ENCODE results near the gene SIN3A. TPM values are rescaled to one million over a fixed set of nuclear protein-coding genes. Genes with fewer than 3 reads are reported as not detected.

The SIN3A gene
- total RNA-seq, 2 donors from 2014 or later, result 51.4 to 54.3 TPM

GRCh38 chr15:75361361-75361988 lies 90.0 kb downstream of the SIN3A start:
- no peak for TF ChIP-seq CTCF (IDR thresholded peaks at IDR 0.05)
- H3K9me3 ChIP-seq, result no peaks in the 10 kb centered on the region
- DNase-seq, result no peak
- H3K27me3 ChIP-seq, result no peaks in the 10 kb centered on the region
- no peaks in the 10 kb centered on the region for H3K36me3 ChIP-seq
- no peak overlapping the region for H3K27ac ChIP-seq
- no peaks in the 10 kb centered on the region for H3K4me1 ChIP-seq
- H3K4me3 ChIP-seq, result no peak overlapping the region
- no peak overlapping the region for H3K9ac ChIP-seq (ENCODE audit: low read depth in 2 of 2, low read length in 2 of 2)
- intact Hi-C loops (cut with DNase I), result loop anchor here (10.0 kb wide), 1 partner anchor 283 kb away; the partner anchor contains the start of genes IMP3 and SNX33

GRCh38 chr15:75360856-75361255 lies 90.6 kb downstream of the SIN3A start:
- Histone ChIP-seq H3K27me3 (no peaks in the 10 kb centered on the region), H3K4me1 (no peaks in the 10 kb centered on the region), H3K9me3 (no peaks in the 10 kb centered on the region), H3K9ac (ENCODE audit: low read depth in 2 of 2, low read length in 2 of 2) (no peak overlapping the region), H3K4me3 (no peak overlapping the region), H3K36me3 (no peaks in the 10 kb centered on the region), H3K27ac (no peak overlapping the region)
- no peak for TF ChIP-seq CTCF (IDR thresholded peaks at IDR 0.05)
- no peak for DNase-seq
- intact Hi-C loops (cut with DNase I), result loop anchor here (10.0 kb wide), 1 partner anchor 284 kb away; the partner anchor contains the start of genes IMP3 and SNX33

DNA sequence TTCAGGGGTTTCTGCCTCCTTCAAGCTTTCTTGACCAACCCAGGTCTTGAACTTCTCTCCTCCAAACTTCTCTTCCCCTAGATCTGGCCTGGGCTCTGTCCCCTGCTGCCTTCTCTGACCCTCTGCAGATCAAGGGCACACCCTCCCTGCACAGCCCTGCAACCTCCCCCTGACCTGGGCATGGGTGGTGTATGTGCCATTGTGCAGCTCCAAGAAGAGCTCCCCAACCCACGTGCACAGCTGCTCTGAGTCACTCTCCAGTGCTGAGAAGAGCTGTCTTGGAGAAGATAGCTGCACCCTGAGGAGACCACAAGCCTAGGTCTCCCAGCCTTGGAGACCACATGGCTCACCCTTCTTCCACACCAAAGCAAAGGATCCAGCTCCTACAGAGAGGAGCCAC lies 91.1 kb downstream of the SIN3A start:
- no peak for DNase-seq
- intact Hi-C loops (cut with DNase I), result loop anchor here (10.0 kb wide), 1 partner anchor 284 kb away; the partner anchor contains the start of genes IMP3 and SNX33
- no peaks in the 10 kb centered on the region for H3K27me3 ChIP-seq

DNA sequence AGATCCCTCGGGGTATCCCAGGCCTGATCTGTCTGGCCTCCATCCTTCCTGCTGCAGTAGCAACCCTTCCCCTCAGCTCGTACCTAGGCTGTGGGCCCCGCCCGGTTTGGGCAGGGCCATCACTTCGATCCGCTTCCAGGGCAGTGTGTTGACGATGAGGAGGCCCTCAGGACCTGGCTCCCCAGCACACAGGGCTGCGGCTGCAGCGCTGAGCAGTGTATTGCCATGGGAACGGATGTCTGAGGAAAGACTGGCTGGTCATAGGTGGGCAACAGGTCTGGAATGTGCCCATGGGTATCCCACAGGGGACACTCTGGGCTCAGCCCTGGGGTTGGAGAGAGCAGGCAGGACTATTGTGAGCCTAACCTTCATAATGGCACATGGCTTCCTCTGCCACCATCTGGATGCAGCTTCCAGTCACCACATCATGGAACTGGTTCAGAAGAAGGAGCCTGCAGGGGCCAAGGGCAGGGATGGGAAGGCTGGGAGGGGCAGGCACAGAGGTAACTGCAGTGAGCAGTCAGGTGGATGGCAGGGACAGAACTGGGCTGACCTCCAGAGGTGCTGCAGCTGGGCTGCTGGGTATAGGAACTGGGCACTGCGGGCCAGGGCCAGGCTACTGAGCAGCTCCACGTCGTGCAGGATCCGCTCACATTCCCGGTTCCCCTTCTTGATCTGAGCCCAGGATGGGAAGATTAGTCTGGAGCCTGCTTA lies 91.8 kb downstream of the SIN3A start:
- TF ChIP-seq CTCF (IDR thresholded peaks at IDR 0.05), result no peak
- no peak for DNase-seq
- Histone ChIP-seq H3K9ac (ENCODE audit: low read depth in 2 of 2, low read length in 2 of 2) (no peak overlapping the region), H3K36me3 (no peaks in the 10 kb centered on the region), H3K27ac (no peak overlapping the region), H3K9me3 (no peaks in the 10 kb centered on the region), H3K27me3 (no peaks in the 10 kb centered on the region), H3K4me1 (no peaks in the 10 kb centered on the region), H3K4me3 (no peak overlapping the region)
- intact Hi-C loops (cut with DNase I), result loop anchor here (10.0 kb wide), 1 partner anchor 285 kb away; the partner anchor contains the start of genes IMP3 and SNX33

More for the DNA sequence above, 91.1 kb downstream of the SIN3A start:
- no peak for TF ChIP-seq CTCF (IDR thresholded peaks at IDR 0.05)
- H3K27ac ChIP-seq, result no peak overlapping the region
- no peak overlapping the region for H3K9ac ChIP-seq (ENCODE audit: low read depth in 2 of 2, low read length in 2 of 2)
- H3K36me3 ChIP-seq, result no peaks in the 10 kb centered on the region
- H3K9me3 ChIP-seq, result no peaks in the 10 kb centered on the region
- H3K4me3 ChIP-seq, result no peak overlapping the region
- H3K4me1 ChIP-seq, result no peaks in the 10 kb centered on the region

DNA sequence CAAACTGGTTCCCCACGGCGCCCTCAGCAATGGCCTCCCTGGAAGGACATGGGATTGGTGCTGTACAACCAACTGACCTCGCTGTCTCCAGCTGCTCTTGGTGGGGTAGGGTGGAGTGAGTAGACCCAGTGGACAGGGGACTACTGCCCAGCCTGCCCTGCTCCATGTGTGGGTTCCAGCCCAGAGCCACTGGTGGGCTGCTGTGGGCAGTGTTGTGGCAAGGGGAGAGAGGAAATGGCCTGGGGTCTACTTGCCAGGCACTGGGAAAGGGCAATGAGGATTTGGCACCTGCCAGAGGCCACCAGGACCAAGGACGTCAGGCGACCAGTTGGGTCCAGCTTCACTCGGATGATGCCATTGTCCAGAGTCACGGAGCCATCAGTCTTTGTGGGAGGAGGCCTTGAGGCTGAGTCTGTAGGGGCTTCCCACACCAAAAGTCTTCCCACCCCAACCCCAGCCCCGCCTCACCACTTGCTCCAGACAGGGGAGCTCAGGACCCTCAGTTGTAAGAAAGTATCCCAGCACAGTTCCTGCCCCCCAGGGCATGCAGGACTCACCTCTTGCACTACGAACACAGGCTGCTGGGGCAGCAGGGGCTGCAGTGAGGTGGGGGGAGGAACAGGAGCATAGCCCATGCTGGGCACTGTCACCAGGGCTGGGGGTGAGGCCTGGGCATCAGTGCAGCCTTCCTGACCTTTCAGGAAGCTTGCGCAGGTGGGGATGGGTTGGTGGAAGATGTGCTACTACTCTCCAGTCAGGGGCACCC lies 92.5 kb downstream of the SIN3A start:
- Histone ChIP-seq H3K9me3 (no peaks in the 10 kb centered on the region), H3K27ac (no peak overlapping the region), H3K4me1 (no peaks in the 10 kb centered on the region), H3K9ac (ENCODE audit: low read depth in 2 of 2, low read length in 2 of 2) (no peak overlapping the region), H3K36me3 (no peaks in the 10 kb centered on the region), H3K27me3 (no peaks in the 10 kb centered on the region), H3K4me3 (no peak overlapping the region)
- no peak for TF ChIP-seq CTCF (IDR thresholded peaks at IDR 0.05)
- DNase-seq, result no peak
- intact Hi-C loops (cut with DNase I), result no loop called here

Measured in colonic mucosa (tissue), 4 donors.